Upper lobe of left lung (tissue), 6 donors: ENCODE measurements around the gene SRGAP3. TPM values are rescaled to one million over a fixed set of nuclear protein-coding genes. Genes with fewer than 3 reads are reported as not detected.

Source experiments
- ATAC-seq, 2 donors: fragments of 200-7000 bp; cut with Tn5 transposase; one replicate each; pipeline ENCODE4 v1.9.1; 2022; ENCODE audit warnings: mild to moderate bottlenecking in 2 of 2, moderate library complexity in 2 of 2; ENCODE audit not compliant: low FRiP score in 2 of 2
- DNase-seq, 2 donors: peaks; one replicate each; pipeline ENCODE4 v3.0.0-alpha.2; 2019 to 2020
- H3K27ac ChIP-seq, 4 donors: fragments of 200-600 bp; sonication (generic); one replicate each; pipeline ENCODE4 v1.5.1; 2016 to 2019
- H3K27me3 ChIP-seq, 4 donors: fragments of 200-600 bp; sonication (generic); one replicate each; pipeline ENCODE4 v1.5.1; 2017 to 2019
- H3K36me3 ChIP-seq, 4 donors: fragments of 200-600 bp; sonication (generic); one replicate each; pipeline ENCODE4 v1.5.1; 2016 to 2019
- H3K4me1 ChIP-seq, 4 donors: fragments of 200-600 bp; sonication (generic); one replicate each; pipeline ENCODE4 v1.5.1; 2018 to 2019
- H3K4me3 ChIP-seq, 4 donors: fragments of 200-600 bp; sonication (generic); one replicate each; pipeline ENCODE4 v1.5.1; 2017 to 2019; ENCODE audit warnings: mild to moderate bottlenecking in 2 of 4, moderate library complexity in 1 of 4
- H3K9me3 ChIP-seq, 4 donors: fragments of 200-600 bp; sonication (generic); one replicate each; pipeline ENCODE4 v1.5.1; 2018 to 2019
- CTCF ChIP-seq, 6 experiments: fragments of 450-650 bp in 4 of 6; fragments of 200-600 bp in 2 of 6; sonication (generic) in 2 of 6; IDR thresholded peaks; one replicate each; pipeline ENCODE4 v1.5.1; 2016 to 2019; ENCODE audit warnings: antibody characterized with exemption in 6 of 6
- EP300 ChIP-seq, 4 donors: sonication (generic); formaldehyde crosslinking; IDR thresholded peaks; one replicate each; pipeline ENCODE4 v1.5.1; 2017; ENCODE audit warnings: antibody characterized with exemption in 4 of 4, control low read depth in 2 of 4
- POLR2A ChIP-seq, 4 donors: fragments of 450-650 bp; IDR thresholded peaks; one replicate each; pipeline ENCODE4 v1.5.1; 2016 to 2017; ENCODE audit warnings: antibody characterized with exemption in 4 of 4, mild to moderate bottlenecking in 2 of 4
- POLR2AphosphoS5 ChIP-seq, 2 donors: sonication (generic); formaldehyde crosslinking; IDR thresholded peaks; one replicate each; pipeline ENCODE4 v1.5.1; 2017; ENCODE audit warnings: antibody characterized with exemption in 2 of 2
- WGBS, 2 donors: methylation state at CpG; one replicate each; pipeline ENCODE4 v1.1.5; 2017 to 2018; 5-methylcytosine and 5-hydroxymethylcytosine counted together
- total RNA-seq, 6 donors: library from RNA; depleted of rRNA in 4 of 6; stranded (reverse); fragments of >200 nt in 4 of 6; gene quantifications; one replicate each; pipeline versions ENCODE4 v1.1.0 to v1.2.1, GENCODE V29; 2016 to 2021
- donor health status: DM: no; HTN: no; CAD: no; lungs with moderate emphysema.
- donor health status: DM: no; HTN: yes; CAD: no; lungs with severe emphysema.

SRGAP3 gene
- total RNA-seq, 6 donors from 2014 or later: 4.6 to 29.6 (median 11.4) TPM

DNA sequence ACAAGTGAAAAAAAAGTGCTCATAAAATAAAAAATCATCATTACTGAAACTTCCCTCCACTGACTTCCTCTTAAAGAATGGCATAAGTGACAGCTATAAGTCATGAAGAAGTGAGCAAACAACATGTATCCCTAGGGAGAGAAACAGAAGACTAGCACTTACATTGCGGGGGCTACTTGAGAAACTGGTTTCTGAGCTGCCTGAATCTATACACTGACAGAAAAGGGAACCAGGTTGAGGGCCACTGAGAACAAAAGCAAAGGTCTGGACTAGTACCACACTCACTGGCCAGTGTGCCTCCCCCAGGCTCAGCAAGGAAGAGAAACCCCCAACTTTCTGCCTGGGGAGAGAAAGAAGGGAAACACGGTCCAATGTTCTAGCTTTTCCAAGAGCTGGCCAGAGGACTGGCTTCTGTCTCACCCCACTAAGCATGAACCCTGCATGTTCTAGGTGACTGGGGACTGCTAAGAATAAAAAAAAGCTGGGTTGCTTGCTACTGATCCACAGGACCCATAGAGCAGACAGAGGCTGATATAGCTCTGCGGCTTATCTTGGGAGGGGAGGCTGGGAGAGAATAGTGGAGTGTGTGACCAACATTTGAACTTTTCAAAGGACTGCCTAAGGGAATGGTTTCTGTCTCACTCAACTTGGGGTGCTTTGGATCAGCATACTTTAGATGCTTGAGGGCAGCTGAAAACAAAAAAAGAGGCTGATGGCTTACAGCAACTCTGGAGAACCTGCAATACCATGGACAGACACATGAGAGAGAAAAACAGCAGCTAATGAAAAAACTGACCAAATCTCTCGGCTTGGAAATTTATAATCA lies 294.3 kb downstream of the SRGAP3 start:
- H3K4me3 ChIP-seq: no peak overlapping the region
- ATAC-seq (no peak), DNase-seq (no peak)
- H3K27ac ChIP-seq: no peak overlapping the region
- H3K27me3 ChIP-seq: no peaks in the 10 kb centered on the region
- no peaks in the 10 kb centered on the region for H3K4me1 ChIP-seq
- no peaks in the 10 kb centered on the region for H3K9me3 ChIP-seq
- peaks cover 0 to 8% (median 0%) of the 10 kb centered on the region in 4 donors for H3K36me3 ChIP-seq
- WGBS, 2 donors: 75 to 85% methylated on average over 4 of the region's 4 CpGs
- TF ChIP-seq POLR2A (IDR thresholded peaks at IDR 0.05) (no peak), EP300 (IDR thresholded peaks at IDR 0.05) (no peak), POLR2AphosphoS5 (IDR thresholded peaks at IDR 0.05) (no peak)

GRCh38 chr3:8953313-8953712 lies 296.1 kb downstream of the SRGAP3 start:
- ATAC-seq: no peak
- no peaks in the 10 kb centered on the region for H3K9me3 ChIP-seq
- TF ChIP-seq POLR2A (IDR thresholded peaks at IDR 0.05): no peak
- no peak for TF ChIP-seq CTCF (IDR thresholded peaks at IDR 0.05)
- TF ChIP-seq EP300 (IDR thresholded peaks at IDR 0.05): no peak
- no peak for TF ChIP-seq POLR2AphosphoS5 (IDR thresholded peaks at IDR 0.05)

GRCh38 chr3:8952130-8952529 lies 297.3 kb downstream of the SRGAP3 start:
- H3K27ac ChIP-seq: no peak overlapping the region
- ATAC-seq: no peak
- H3K36me3 ChIP-seq: peaks cover 0 to 5% (median 0%) of the 10 kb centered on the region in 4 donors
- no peak for DNase-seq
- no peaks in the 10 kb centered on the region for H3K4me1 ChIP-seq
- no peaks in the 10 kb centered on the region for H3K27me3 ChIP-seq
- TF ChIP-seq CTCF (IDR thresholded peaks at IDR 0.05) (no peak), POLR2A (IDR thresholded peaks at IDR 0.05) (no peak), POLR2AphosphoS5 (IDR thresholded peaks at IDR 0.05) (no peak), EP300 (IDR thresholded peaks at IDR 0.05) (no peak)
- no peaks in the 10 kb centered on the region for H3K9me3 ChIP-seq
- H3K4me3 ChIP-seq: no peak overlapping the region

More at GRCh38 chr3:8953313-8953712, 296.1 kb downstream of the SRGAP3 start:
- no peaks in the 10 kb centered on the region for H3K27me3 ChIP-seq
- H3K36me3 ChIP-seq: peaks cover 0 to 8% (median 0%) of the 10 kb centered on the region in 4 donors
- no peak overlapping the region for H3K4me3 ChIP-seq
- H3K27ac ChIP-seq: no peak overlapping the region
- no peaks in the 10 kb centered on the region for H3K4me1 ChIP-seq
- no peak for DNase-seq

GRCh38 chr3:8945890-8946600 lies 303.4 kb downstream of the SRGAP3 start:
- H3K27ac ChIP-seq: no peak overlapping the region
- H3K4me1 ChIP-seq: no peaks in the 10 kb centered on the region
- no peaks in the 10 kb centered on the region for H3K27me3 ChIP-seq
- TF ChIP-seq EP300 (IDR thresholded peaks at IDR 0.05) (no peak), POLR2A (IDR thresholded peaks at IDR 0.05) (no peak), CTCF (IDR thresholded peaks at IDR 0.05) (no peak), POLR2AphosphoS5 (IDR thresholded peaks at IDR 0.05) (no peak)
- H3K9me3 ChIP-seq: peaks cover 0 to 7% (median 0%) of the 10 kb centered on the region in 4 donors
- WGBS, 2 donors: 55 to 61% methylated on average over 3 of the region's 3 CpGs
- ATAC-seq: no peak
- no peak overlapping the region for H3K4me3 ChIP-seq
- DNase-seq: no peak
- H3K36me3 ChIP-seq: peaks cover 0 to 17% (median 0%) of the 10 kb centered on the region in 4 donors

GRCh38 chr3:8942746-8943488 lies 306.5 kb downstream of the SRGAP3 start:
- H3K9me3 ChIP-seq: peaks cover 0 to 7% (median 0%) of the 10 kb centered on the region in 4 donors
- ATAC-seq (no peak), DNase-seq (no peak)
- H3K27ac ChIP-seq: no peak overlapping the region
- H3K4me1 ChIP-seq: no peaks in the 10 kb centered on the region
- WGBS, 2 donors: 90 to 92% methylated on average over 4 of the region's 4 CpGs
- no peak overlapping the region for H3K4me3 ChIP-seq
- H3K36me3 ChIP-seq: peaks cover 0 to 25% (median 3%) of the 10 kb centered on the region in 4 donors
- TF ChIP-seq POLR2A (IDR thresholded peaks at IDR 0.05): no peak
- no peak for TF ChIP-seq POLR2AphosphoS5 (IDR thresholded peaks at IDR 0.05)
- no peak for TF ChIP-seq CTCF (IDR thresholded peaks at IDR 0.05)
- TF ChIP-seq EP300 (IDR thresholded peaks at IDR 0.05): no peak
- H3K27me3 ChIP-seq: no peaks in the 10 kb centered on the region
